GM12878 (cell line): ENCODE measurements around the gene PRPS2. TPM values are rescaled to one million over a fixed set of nuclear protein-coding genes. Genes with fewer than 3 reads are reported as not detected.

Experiments used
- ATAC-seq: fragments of 200-7000 bp; cut with Tn5 transposase; 3 replicates; pipeline ENCODE4 v1.9.1; 2020; ENCODE audit warnings: mild to moderate bottlenecking, moderate library complexity
- BruUV-seq: library from RNA; stranded (reverse); fragments of 400-500 nt; replicated peaks from 2 replicates; lab custom pipeline; 2021; lab: Mats Ljungman, UMichigan
- CTCF ChIA-PET: fragments of 300-600 bp; sonication (Branson Sonifier 250); formaldehyde crosslinking; extraction: SDS; loops from one replicate; lab custom pipeline; 2021; ENCODE audit warnings: inconsistent platforms; lab: Yijun Ruan, JAX
- POLR2A ChIA-PET: fragments of 350-600 bp; formaldehyde crosslinking; extraction: SDS; loops from one replicate; lab custom pipeline; 2021; ENCODE audit warnings: inconsistent platforms; lab: Charles Lee
- RAD21 ChIA-PET: fragments of 300-600 bp; sonication (Branson Sonifier 250); formaldehyde crosslinking; loops from one replicate; lab custom pipeline; 2023; ENCODE audit warnings: antibody characterized with exemption; ENCODE audit not compliant: unreplicated experiment; lab: Charles Lee
- SMC1A ChIA-PET: fragments of 300-600 bp; sonication (Branson Sonifier 250); formaldehyde crosslinking; loops from one replicate; lab custom pipeline; 2023; ENCODE audit not compliant: unreplicated experiment, uncharacterized antibody; lab: Charles Lee
- DNase-seq: peaks from one replicate; pipeline ENCODE4 v3.0.0-alpha.2; 2011; ENCODE audit warnings: low read depth, low spot score
- FAIRE-seq: peaks from 3 replicates; lab custom pipeline; 2011; peaks lifted over from hg19 to GRCh38; lab: Jason Lieb, UNC
- H2AFZ ChIP-seq: 2 replicates; pipeline ENCODE4 v1.6.0; 2011; ENCODE audit warnings: low read depth, low read length, control low read depth; ENCODE audit not compliant: control insufficient read depth
- H3K27ac ChIP-seq: 2 replicates; pipeline ENCODE4 v1.5.1; 2011; ENCODE audit warnings: control low read depth; ENCODE audit not compliant: control insufficient read depth, insufficient read depth
- H3K27me3 ChIP-seq, 2 experiments: replicated peaks in 1 of 2; 2 replicates each; pipeline versions ENCODE4 v1.6.0 to v1.6.1; 2011; ENCODE audit warnings: low read length in 1 of 2; ENCODE audit not compliant: control insufficient read depth in 2 of 2, insufficient read depth in 2 of 2
- H3K36me3 ChIP-seq, 2 experiments: 2 replicates each; pipeline ENCODE4 v1.5.1; 2011; ENCODE audit warnings: low read length in 1 of 2; ENCODE audit not compliant: control insufficient read depth in 2 of 2, insufficient read depth in 2 of 2
- H3K4me1 ChIP-seq: 2 replicates; pipeline ENCODE4 v1.6.1; 2011; ENCODE audit warnings: mild to moderate bottlenecking, low read length, moderate library complexity, mixed read lengths; ENCODE audit not compliant: control insufficient read depth, insufficient read depth
- H3K4me2 ChIP-seq: 2 replicates; pipeline ENCODE4 v1.6.0; 2011; ENCODE audit warnings: control low read depth; ENCODE audit not compliant: control insufficient read depth, insufficient read depth
- H3K4me3 ChIP-seq: fragments of 200-600 bp; sonication (generic); 2 replicates; pipeline ENCODE4 v1.5.1; 2016
- H3K79me2 ChIP-seq: 2 replicates; pipeline ENCODE4 v1.6.0; 2011; ENCODE audit warnings: low read length; ENCODE audit not compliant: control insufficient read depth, insufficient read depth
- H3K9ac ChIP-seq: 2 replicates; pipeline ENCODE4 v1.8.0; 2011; ENCODE audit warnings: low read length, control low read depth, mixed read lengths; ENCODE audit not compliant: control insufficient read depth, insufficient read depth
- H3K9me3 ChIP-seq: replicated peaks from 3 replicates; pipeline ENCODE4 v1.5.1; 2011; ENCODE audit warnings: mild to moderate bottlenecking, low read length; ENCODE audit not compliant: control insufficient read depth, insufficient read depth
- H4K20me1 ChIP-seq: 2 replicates; pipeline ENCODE4 v1.6.0; 2011; ENCODE audit not compliant: control insufficient read depth, insufficient read depth
- BACH1 ChIP-seq: fragments of 450-650 bp; IDR thresholded peaks from 2 replicates; pipeline ENCODE4 v1.6.1; 2017; ENCODE audit warnings: mild to moderate bottlenecking, borderline replicate concordance
- CTCF ChIP-seq, 3 experiments: IDR thresholded peaks in 2 of 3; conservative IDR thresholded peaks in 1 of 3; 2 replicates each; pipeline ENCODE4 v1.5.1; 2011; ENCODE audit warnings: low read depth in 3 of 3, low read length in 3 of 3, mild to moderate bottlenecking in 3 of 3, control low read depth in 2 of 3, moderate library complexity in 2 of 3, inconsistent platforms in 1 of 3, mixed read lengths in 1 of 3; ENCODE audit not compliant: control insufficient read depth in 2 of 3, insufficient read depth in 1 of 3; ENCODE audit errors: extremely low read depth in 1 of 3
- HDAC6 ChIP-seq: fragments of 200-600 bp; sonication (generic); IDR thresholded peaks from one replicate; pipeline ENCODE4 v1.8.0; 2017; ENCODE audit warnings: antibody characterized with exemption; ENCODE audit not compliant: unreplicated experiment
- RAD21 ChIP-seq: IDR thresholded peaks from 2 replicates; pipeline ENCODE4 v1.6.1; 2011; ENCODE audit warnings: mild to moderate bottlenecking, low read depth, low read length, moderate library complexity; ENCODE audit not compliant: insufficient read depth
- SMARCA5 ChIP-seq: fragments of 450-650 bp; IDR thresholded peaks from 2 replicates; pipeline ENCODE4 v1.6.1; 2017; ENCODE audit warnings: mild to moderate bottlenecking
- SMC3 ChIP-seq: IDR thresholded peaks from 2 replicates; pipeline ENCODE4 v1.6.1; 2011; ENCODE audit warnings: low read length, improper control_type of control experiment, borderline replicate concordance
- TBL1XR1 ChIP-seq: IDR thresholded peaks from 2 replicates; pipeline ENCODE4 v1.6.1; 2012; ENCODE audit warnings: low read depth, low read length, improper control_type of control experiment
- TCF7 ChIP-seq: IDR thresholded peaks from 2 replicates; pipeline ENCODE4 v1.6.1; 2014; ENCODE audit warnings: antibody characterized with exemption, borderline replicate concordance
- WGBS: methylation state at CpG from one replicate; pipeline ENCODE4 v1.1.6; 2016; ENCODE audit warnings: low lambda C conversion rate; ENCODE audit not compliant: insufficient replicate concordance, insufficient coverage; ENCODE audit errors: missing lambda C conversion rate; 5-methylcytosine and 5-hydroxymethylcytosine counted together
- in situ Hi-C: fragments of 300-500 bp; cut with MboI; formaldehyde crosslinking; loops from 9 replicates; pipeline ENCODE4 v1.14.3; 2018; ENCODE audit warnings: mixed read lengths
- intact Hi-C: fragments of 100-400 bp; cut with micrococcal nuclease; formaldehyde crosslinking; loops from one replicate; pipeline ENCODE4 v1.14.2; 2022; ENCODE audit not compliant: unreplicated experiment
- polyA plus RNA-seq, 11 experiments: library from polyadenylated mRNA; depleted of rRNA in 4 of 11; unstranded in 6 of 11; stranded (reverse) in 5 of 11; fragments of >200 nt; fragmentation: Nextera tagmentation in 4 of 11; fragmentation: Illumina TruSeq in 1 of 11; extraction: Ambion mirVana in 4 of 11; extraction: Trizol in 1 of 11; gene quantifications; 1 replicate in 1 of 11; 2 replicates in 10 of 11; pipeline versions ENCODE4 v1.2.1 to v1.2.3, GENCODE V29; 2011 to 2016; ENCODE audit warnings: inconsistent platforms in 2 of 11, missing spikeins in 2 of 11, low read depth in 1 of 11
- total RNA-seq, 4 experiments: library from RNA; depleted of rRNA in 3 of 4; stranded (reverse); fragments of >200 nt in 3 of 4; fragmentation: Illumina TruSeq in 1 of 4; extraction: Trizol in 1 of 4; gene quantifications; 2 replicates each; pipeline versions ENCODE4 v1.2.1 to v1.2.3, GENCODE V29; 2013 to 2021

PRPS2 gene
- total and polyA plus RNA-seq, 10 of the 15 experiments (the other 5 are each of a cell fraction or from before 2014, with no cell fraction given), result 44.1 to 102 (median 58.2) TPM

DNA sequence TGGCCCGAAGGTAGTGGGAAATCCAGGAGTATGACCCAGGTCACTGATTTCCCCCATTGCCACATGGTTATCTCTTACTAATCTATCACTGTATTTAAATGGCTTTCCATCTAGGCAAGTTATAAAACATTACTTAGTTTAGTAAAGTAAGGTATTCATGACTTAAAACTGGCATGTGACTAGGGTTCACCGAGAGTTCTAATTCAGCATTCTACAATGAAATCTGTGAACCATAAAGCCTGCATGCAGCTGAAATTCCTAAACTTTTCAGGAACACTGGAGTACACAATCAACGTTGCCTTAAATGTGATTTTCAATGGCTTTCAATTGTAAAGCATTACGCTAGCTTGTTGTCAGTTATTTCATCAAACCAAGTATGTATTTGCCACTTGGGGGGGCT lies 22.7 kb upstream of the PRPS2 start:
- Histone ChIP-seq H3K4me1 (no peaks in the 10 kb centered on the region), H3K9me3 (no peaks in the 10 kb centered on the region), H3K4me3 (no peak overlapping the region), H3K4me2 (no peak overlapping the region), H3K9ac (no peak overlapping the region), H2AFZ (no peak overlapping the region), H3K79me2 (no peaks in the 10 kb centered on the region), H4K20me1 (no peaks in the 10 kb centered on the region), H3K36me3 (no peaks in the 10 kb centered on the region), H3K27me3 (peaks cover 0 to 9% of the 10 kb centered on the region in 2 experiments; a peak in 2 of 4 replicates), H3K27ac (no peak overlapping the region)
- ChIA-PET POLR2A (no interaction called here), SMC1A (interaction anchor here (1.0 kb wide), 2 partner anchors 20 to 125 kb away, joined by 3 to 4 read pairs; no protein-coding TSS in a partner anchor), CTCF (interaction anchor here (1.0 to 5.9 kb wide), 9 partner anchors 9 to 143 kb away, joined by 3 to 44 read pairs (median 8); no protein-coding TSS in a partner anchor), RAD21 (interaction anchor here (0.6 to 1.3 kb wide), 2 partner anchors 46 to 132 kb away, joined by 4 read pairs; no protein-coding TSS in a partner anchor)
- TF ChIP-seq CTCF (IDR thresholded peaks at IDR 0.05 in 2 of 3, conservative IDR thresholded peaks at IDR 0.05 in 1 of 3; ENCODE audit: control insufficient read depth in 2 of 3, extremely low read depth in 1 of 3, insufficient read depth in 1 of 3, low read depth in 3 of 3, low read length in 3 of 3), result peak in 1 of 3 experiments; percentile 10; a peak in 1 of 6 replicates
- no peak for TF ChIP-seq HDAC6
- FAIRE-seq, result no peak
- ATAC-seq, result no peak
- no peak for DNase-seq
- WGBS, result 33% methylated on average over 4 of the region's 4 CpGs
- no TSS peak for BruUV-seq
- in situ Hi-C loops, result no loop called here
- intact Hi-C loops, result no loop called here

- H2AFZ ChIP-seq, result no peak overlapping the region
- H3K9ac ChIP-seq, result no peak overlapping the region
- no TSS peak for BruUV-seq
- DNase-seq, result no peak
- POLR2A ChIA-PET, result no interaction called here
- H3K36me3 ChIP-seq, result no peaks in the 10 kb centered on the region
- no peak overlapping the region for H3K4me2 ChIP-seq
- WGBS, result 17% methylated on average over 5 of the region's 5 CpGs
- no peaks in the 10 kb centered on the region for H3K4me1 ChIP-seq
- no peak for TF ChIP-seq TCF7
- TF ChIP-seq CTCF (IDR thresholded peaks at IDR 0.05 in 2 of 3, conservative IDR thresholded peaks at IDR 0.05 in 1 of 3; ENCODE audit: control insufficient read depth in 2 of 3, extremely low read depth in 1 of 3, insufficient read depth in 1 of 3, low read depth in 3 of 3, low read length in 3 of 3), result peak; percentile 25 to 58 (median 56); a peak in 5 of 6 replicates
- TF ChIP-seq BACH1, result no peak
- no peak for TF ChIP-seq SMARCA5
- TF ChIP-seq TBL1XR1, result no peak
- peak; percentile 7; the same call in 1 of the 2 replicates for TF ChIP-seq RAD21
- TF ChIP-seq SMC3, result peak; percentile 19; the same call in 1 of the 2 replicates
- TF ChIP-seq, all 136 proteins: peak for 3
- no peaks in the 10 kb centered on the region for H3K9me3 ChIP-seq
- FAIRE-seq (peak; percentile 76), ATAC-seq (peak; percentile 85)
- no peaks in the 10 kb centered on the region for H4K20me1 ChIP-seq
- intact Hi-C loops (loop anchor here (2.0 to 10.0 kb wide), 3 partner anchors 68 to 686 kb away; no protein-coding TSS in a partner anchor), in situ Hi-C loops (loop anchor here (5.0 kb wide), 1 partner anchor 1238 kb away; no protein-coding TSS in a partner anchor)
- no peaks in the 10 kb centered on the region for H3K79me2 ChIP-seq
- no peak overlapping the region for H3K27ac ChIP-seq
- SMC1A ChIA-PET, result interaction anchor here (1.4 to 3.2 kb wide), 6 partner anchors 9 to 1239 kb away, joined by 4 to 11 read pairs (median 6); no protein-coding TSS in a partner anchor
- RAD21 ChIA-PET, result interaction anchor here (1.1 to 2.2 kb wide), 4 partner anchors 11 to 1014 kb away, joined by 3 to 8 read pairs (median 5); no protein-coding TSS in a partner anchor
- CTCF ChIA-PET, result interaction anchor here (0.6 to 5.9 kb wide), 31 partner anchors 8 to 1239 kb away, joined by 3 to 44 read pairs (median 4); no protein-coding TSS in a partner anchor
- H3K4me3 ChIP-seq, result no peak overlapping the region
- H3K27me3 ChIP-seq, result peaks cover 0 to 9% of the 10 kb centered on the region in 2 experiments; a peak in 2 of 4 replicates
Observed at GRCh38 chrX:12770440-12770839, 20.8 kb upstream of the PRPS2 start.
